PC-3 (cell line): ENCODE results near the gene LBP.

ENCODE experiments used
- EZH2phosphoT487 ChIP-seq: fragments of 300-600 bp; sonication (generic); IDR thresholded peaks from 2 replicates; pipeline ENCODE4 v1.6.1; 2018; ENCODE audit warnings: mild to moderate bottlenecking, antibody characterized with exemption, low read length, borderline replicate concordance
- TF ChIP-seq, protein P1 (sequence below): fragments of 300-600 bp; sonication (generic); conservative IDR thresholded peaks from 2 replicates; pipeline ENCODE4 v1.5.1; 2017; ENCODE audit warnings: antibody characterized with exemption, low read depth, mild to moderate bottlenecking, low read length

DNA sequence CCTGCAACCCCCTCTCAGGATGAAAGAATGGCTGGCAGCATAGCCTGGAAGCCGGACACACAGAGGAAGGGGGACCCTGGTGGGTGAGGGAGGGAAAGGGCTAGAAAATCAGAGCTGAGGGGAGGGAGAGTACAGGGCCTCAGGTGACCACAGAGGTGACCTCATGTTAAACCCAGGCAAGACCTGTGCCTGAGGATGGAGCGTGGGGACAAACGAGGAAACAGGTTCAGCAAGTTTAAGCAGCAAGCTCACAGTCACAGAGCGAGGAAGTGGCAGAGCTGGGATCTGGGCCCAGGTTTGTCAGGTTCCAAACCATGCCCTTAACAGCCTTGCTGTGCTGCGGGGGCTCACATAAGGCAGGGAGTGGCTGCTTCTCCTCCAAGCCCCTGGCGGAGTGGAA, 46.3 kb upstream of the LBP start:
- TF ChIP-seq EZH2phosphoT487: no peak
- TF ChIP-seq, protein P1, sequence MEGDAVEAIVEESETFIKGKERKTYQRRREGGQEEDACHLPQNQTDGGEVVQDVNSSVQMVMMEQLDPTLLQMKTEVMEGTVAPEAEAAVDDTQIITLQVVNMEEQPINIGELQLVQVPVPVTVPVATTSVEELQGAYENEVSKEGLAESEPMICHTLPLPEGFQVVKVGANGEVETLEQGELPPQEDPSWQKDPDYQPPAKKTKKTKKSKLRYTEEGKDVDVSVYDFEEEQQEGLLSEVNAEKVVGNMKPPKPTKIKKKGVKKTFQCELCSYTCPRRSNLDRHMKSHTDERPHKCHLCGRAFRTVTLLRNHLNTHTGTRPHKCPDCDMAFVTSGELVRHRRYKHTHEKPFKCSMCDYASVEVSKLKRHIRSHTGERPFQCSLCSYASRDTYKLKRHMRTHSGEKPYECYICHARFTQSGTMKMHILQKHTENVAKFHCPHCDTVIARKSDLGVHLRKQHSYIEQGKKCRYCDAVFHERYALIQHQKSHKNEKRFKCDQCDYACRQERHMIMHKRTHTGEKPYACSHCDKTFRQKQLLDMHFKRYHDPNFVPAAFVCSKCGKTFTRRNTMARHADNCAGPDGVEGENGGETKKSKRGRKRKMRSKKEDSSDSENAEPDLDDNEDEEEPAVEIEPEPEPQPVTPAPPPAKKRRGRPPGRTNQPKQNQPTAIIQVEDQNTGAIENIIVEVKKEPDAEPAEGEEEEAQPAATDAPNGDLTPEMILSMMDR: no peak
